NCI-H2196 treated with DMSO at 0.1 percent for 48 hours (cell line): ENCODE measurements around the gene LGALS12.
"Not testable (repeated sequence)": the region's sequence is repeated elsewhere in the genome, so short reads cannot be mapped to it uniquely, and the experiment has no call there.

Source experiments
- DNase-seq: peaks from one replicate; lab custom pipeline; 2025; ENCODE audit not compliant: unreplicated experiment; lab: John Stamatoyannopoulos, UW

The LGALS12 gene

GRCh38 chr11:63504933-63505586 is 824 bp upstream of the LGALS12 start:
- DNase-seq: no peak

GRCh38 chr11:63506876-63507275 is 992 bp downstream of the LGALS12 start:
- DNase-seq: no peak

- no peak for DNase-seq
Measured at GRCh38 chr11:63507511-63507910, 1.6 kb downstream of the LGALS12 start.

- DNase-seq: no peak
Measured at GRCh38 chr11:63508009-63508408, 2.1 kb downstream of the LGALS12 start.

- no peak for DNase-seq
Measured at GRCh38 chr11:63508745-63509144, 2.9 kb downstream of the LGALS12 start.

- peak; percentile 15 for DNase-seq
Measured at GRCh38 chr11:63510360-63511047, 4.6 kb downstream of the LGALS12 start.

- DNase-seq: no peak
Measured at GRCh38 chr11:63511048-63511748, 5.3 kb downstream of the LGALS12 start.

GRCh38 chr11:63512816-63513215 is 6.9 kb downstream of the LGALS12 start:
- no peak for DNase-seq

- DNase-seq: no peak
Measured at GRCh38 chr11:63516109-63516508, 10.2 kb downstream of the LGALS12 start.

- DNase-seq: no peak
Measured at GRCh38 chr11:63517156-63517555, 11.3 kb downstream of the LGALS12 start.

- DNase-seq: no peak
Measured at GRCh38 chr11:63518548-63518947, 12.7 kb downstream of the LGALS12 start.

GRCh38 chr11:63520606-63521170 is 14.8 kb downstream of the LGALS12 start:
- no peak for DNase-seq

- no peak for DNase-seq
Measured at GRCh38 chr11:63521896-63522295, 16.0 kb downstream of the LGALS12 start.

GRCh38 chr11:63523151-63523550 is 17.3 kb downstream of the LGALS12 start:
- no peak for DNase-seq

GRCh38 chr11:63527667-63528066 is 21.8 kb downstream of the LGALS12 start:
- no peak for DNase-seq

- DNase-seq: not testable (repeated sequence)
Measured at GRCh38 chr11:63528156-63528555, 22.3 kb downstream of the LGALS12 start.

GRCh38 chr11:63528729-63529278 is 22.9 kb downstream of the LGALS12 start:
- not testable (repeated sequence) for DNase-seq

GRCh38 chr11:63529373-63529772 is 23.5 kb downstream of the LGALS12 start:
- not testable (repeated sequence) for DNase-seq

GRCh38 chr11:63530021-63530420 is 24.1 kb downstream of the LGALS12 start:
- no peak for DNase-seq

GRCh38 chr11:63531074-63531792 is 25.3 kb downstream of the LGALS12 start:
- not testable (repeated sequence) for DNase-seq

- DNase-seq: no peak
Measured at GRCh38 chr11:63532117-63532516, 26.2 kb downstream of the LGALS12 start.
